ENCODE results near the gene KLK12.
"Not testable (repeated sequence)": the region's sequence is repeated elsewhere in the genome, so short reads cannot be mapped to it uniquely, and the experiment has no call there.

The KLK12 gene

GRCh38 chr19:51014242-51014641 is 20.6 kb downstream of the KLK12 start:
- no peak for DNase-seq

GRCh38 chr19:51012661-51013190 is 22.1 kb downstream of the KLK12 start:
- DNase-seq: no peak

- DNase-seq: no peak
Measured at GRCh38 chr19:51010066-51010795, 24.6 kb downstream of the KLK12 start.

- DNase-seq: no peak
Measured at GRCh38 chr19:51009061-51009891, 25.5 kb downstream of the KLK12 start.

GRCh38 chr19:51007488-51007887 is 27.3 kb downstream of the KLK12 start:
- DNase-seq: no peak

GRCh38 chr19:51006406-51006805 is 28.4 kb downstream of the KLK12 start:
- DNase-seq: no peak

- no peak for DNase-seq
Measured at GRCh38 chr19:51005248-51005647, 29.6 kb downstream of the KLK12 start.

- no peak for DNase-seq
Measured at GRCh38 chr19:51003316-51003715, 31.5 kb downstream of the KLK12 start.

GRCh38 chr19:51002542-51003311 is 32.1 kb downstream of the KLK12 start:
- no peak for DNase-seq

GRCh38 chr19:51002089-51002532 is 32.7 kb downstream of the KLK12 start:
- no peak for DNase-seq

- no peak for DNase-seq
Measured at GRCh38 chr19:51001515-51001914, 33.3 kb downstream of the KLK12 start, which contains the start of gene KLK8. Gene KLK8, minus strand, starts transcription at chr19:51001604. Its CDS starts 437 bp downstream, at chr19:51001167.

- no peak for DNase-seq
Measured at GRCh38 chr19:51000981-51001380, 33.8 kb downstream of the KLK12 start.

- no peak for DNase-seq
Measured at GRCh38 chr19:51000426-51000825, 34.4 kb downstream of the KLK12 start.

- DNase-seq: no peak
Measured at GRCh38 chr19:50998686-50999085, 36.1 kb downstream of the KLK12 start.

- DNase-seq: no peak
Measured at GRCh38 chr19:50998061-50998460, 36.7 kb downstream of the KLK12 start.

GRCh38 chr19:50994129-50994528 is 40.7 kb downstream of the KLK12 start:
- no peak for DNase-seq

GRCh38 chr19:50992666-50993035 is 42.2 kb downstream of the KLK12 start:
- no peak for DNase-seq

GRCh38 chr19:50984416-50984815 is 50.4 kb downstream of the KLK12 start:
- not testable (repeated sequence) for DNase-seq

- no peak for DNase-seq
Measured at GRCh38 chr19:50983625-50984292, 51.0 kb downstream of the KLK12 start, which contains the start of gene KLK7. Gene KLK7, minus strand, starts transcription at chr19:50983917. Its CDS starts 1,518 bp downstream, at chr19:50982399.

- DNase-seq: no peak
Measured at GRCh38 chr19:50982186-50982585, 52.6 kb downstream of the KLK12 start.

GRCh38 chr19:50981587-50982146 is 53.1 kb downstream of the KLK12 start:
- no peak for DNase-seq

- no peak for DNase-seq
Measured at GRCh38 chr19:50980208-50980607, 54.6 kb downstream of the KLK12 start.

Measured in eye (tissue), 1 donor.